HepG2 (cell line): ENCODE data around the gene IL21R. TPM values are rescaled to one million over a fixed set of nuclear protein-coding genes. Genes with fewer than 3 reads are reported as not detected.

ENCODE experiments used
- ATAC-seq: fragments of 200-7000 bp; cut with Tn5 transposase; 3 replicates; pipeline ENCODE4 v1.9.1; 2020; ENCODE audit warnings: mild to moderate bottlenecking, moderate library complexity
- BruUV-seq: library from RNA; stranded (reverse); fragments of 400-500 nt; replicated peaks from 2 replicates; lab custom pipeline; 2021; lab: Mats Ljungman, UMichigan
- CTCF ChIA-PET: fragments of 300-600 bp; formaldehyde crosslinking; extraction: SDS; loops from one replicate; lab custom pipeline; 2021; ENCODE audit warnings: low total read pairs, inconsistent platforms, low intra/inter-chr PET ratio; lab: Yijun Ruan, JAX
- POLR2A ChIA-PET: fragments of 350-600 bp; sonication (Branson Sonifier 250); formaldehyde crosslinking; loops from one replicate; lab custom pipeline; 2020; ENCODE audit warnings: antibody characterized with exemption, inconsistent platforms; lab: Yijun Ruan, JAX
- DNase-seq: peaks from one replicate; pipeline ENCODE4 v3.0.0-alpha.2; 2015; ENCODE audit warnings: low spot score
- FAIRE-seq: peaks from 3 replicates; lab custom pipeline; 2011; peaks lifted over from hg19 to GRCh38; lab: Jason Lieb, UNC
- H2AFZ ChIP-seq: one replicate; pipeline ENCODE4 v1.6.1; 2011; ENCODE audit warnings: low read length, inconsistent platforms
- H3K27ac ChIP-seq: fragments of 300-600 bp; 3 replicates; pipeline ENCODE4 v1.8.0; 2011; ENCODE audit warnings: mixed run types, mild to moderate bottlenecking, mixed read lengths, low read length, inconsistent platforms; ENCODE audit not compliant: insufficient read depth; ENCODE audit errors: extremely low read length
- H3K27me3 ChIP-seq, 2 experiments: fragments of 200-600 bp in 1 of 2; 2 replicates in 1 of 2; 3 replicates in 1 of 2; pipeline versions ENCODE4 v1.6.0 to v1.8.0; 2011; ENCODE audit warnings: low read length in 2 of 2, mild to moderate bottlenecking in 2 of 2, moderate library complexity in 2 of 2, inconsistent platforms in 1 of 2; ENCODE audit not compliant: insufficient read depth in 2 of 2, control insufficient read depth in 1 of 2
- H3K36me3 ChIP-seq, 2 experiments: fragments of 200-600 bp in 1 of 2; replicated peaks in 1 of 2; 2 replicates in 1 of 2; 3 replicates in 1 of 2; pipeline versions ENCODE4 v1.5.1 to v1.8.0; 2011; ENCODE audit warnings: low read length in 2 of 2, inconsistent platforms in 1 of 2; ENCODE audit not compliant: insufficient read depth in 2 of 2, control insufficient read depth in 1 of 2
- H3K4me1 ChIP-seq: 2 replicates; pipeline ENCODE4 v1.5.1; 2012; ENCODE audit warnings: low read length, inconsistent platforms; ENCODE audit not compliant: insufficient read depth
- H3K4me2 ChIP-seq: 2 replicates; pipeline ENCODE4 v1.6.0; 2011; ENCODE audit warnings: low read depth, low read length, inconsistent platforms
- H3K4me3 ChIP-seq, 3 experiments: fragments of 200-600 bp in 1 of 3; sonication (generic), shearing (Covaris generic) in 1 of 3; replicated peaks in 1 of 3; 2 replicates each; pipeline ENCODE4 v1.5.1; 2011 to 2016; ENCODE audit warnings: low read length in 3 of 3, inconsistent platforms in 2 of 3, low read depth in 2 of 3, mild to moderate bottlenecking in 2 of 3, control low read depth in 1 of 3, mixed read lengths in 1 of 3; ENCODE audit not compliant: insufficient read depth in 1 of 3
- H3K79me2 ChIP-seq: one replicate; pipeline ENCODE4 v1.6.1; 2011; ENCODE audit warnings: low read length, inconsistent platforms; ENCODE audit not compliant: insufficient read depth
- H3K9ac ChIP-seq: 2 replicates; pipeline ENCODE4 v1.6.0; 2011; ENCODE audit warnings: mild to moderate bottlenecking, low read depth, low read length, inconsistent platforms; ENCODE audit not compliant: insufficient read depth
- H3K9me3 ChIP-seq: 2 replicates; pipeline ENCODE4 v1.5.1; 2012; ENCODE audit warnings: mild to moderate bottlenecking, low read length
- H4K20me1 ChIP-seq: 2 replicates; pipeline ENCODE4 v1.6.0; 2011; ENCODE audit warnings: inconsistent platforms, mild to moderate bottlenecking, low read length, moderate library complexity; ENCODE audit not compliant: insufficient read depth
- ATF7-NPFF ChIP-seq: sonication (generic); formaldehyde crosslinking; IDR thresholded peaks from 2 replicates; pipeline ENCODE4 v1.8.1; 2023; ENCODE audit warnings: mild to moderate bottlenecking, low read depth, missing genetic modification reagents, moderate library complexity
- GLI4 ChIP-seq: sonication (generic); formaldehyde crosslinking; IDR thresholded peaks from 2 replicates; pipeline ENCODE4 v1.5.1; 2020; ENCODE audit warnings: missing genetic modification reagents, mild to moderate bottlenecking, moderate library complexity, borderline replicate concordance
- PHF20 ChIP-seq: sonication (generic); formaldehyde crosslinking; IDR thresholded peaks from 2 replicates; pipeline ENCODE4 v1.5.0; 2020; ENCODE audit warnings: mild to moderate bottlenecking, missing genetic modification reagents
- POLR2AphosphoS2 ChIP-seq: IDR thresholded peaks from 2 replicates; pipeline ENCODE4 v1.6.1; 2011; ENCODE audit warnings: low read depth, low read length, improper control_type of control experiment
- ZFAT ChIP-seq: sonication (generic); formaldehyde crosslinking; conservative IDR thresholded peaks from 2 replicates; pipeline ENCODE4 v1.8.1; 2023; ENCODE audit warnings: missing genetic modification reagents, inconsistent platforms
- ZFP41 ChIP-seq: sonication (generic); formaldehyde crosslinking; IDR thresholded peaks from 2 replicates; pipeline ENCODE4 v1.4.0; 2020; ENCODE audit warnings: mild to moderate bottlenecking, missing genetic modification reagents, borderline replicate concordance
- ZKSCAN8 ChIP-seq: IDR thresholded peaks from 2 replicates; pipeline ENCODE4 v1.6.1; 2016; ENCODE audit warnings: borderline replicate concordance, missing genetic modification reagents, missing compliant biosample characterization
- ZNF329 ChIP-seq: sonication (generic); formaldehyde crosslinking; IDR thresholded peaks from 2 replicates; pipeline ENCODE4 v1.9.0; 2021; ENCODE audit warnings: low read depth, mild to moderate bottlenecking, missing genetic modification reagents
- ZNF570 ChIP-seq: sonication (generic); formaldehyde crosslinking; IDR thresholded peaks from 2 replicates; pipeline ENCODE4 v1.4.0; 2020; ENCODE audit warnings: mild to moderate bottlenecking, missing genetic modification reagents, borderline replicate concordance
- ZNF639 ChIP-seq: conservative IDR thresholded peaks from 2 replicates; pipeline ENCODE4 v1.6.1; 2018; ENCODE audit warnings: missing genetic modification reagents
- WGBS: methylation state at CpG from one replicate; pipeline ENCODE4 v1.1.6; 2017; ENCODE audit warnings: low lambda C conversion rate; 5-methylcytosine and 5-hydroxymethylcytosine counted together
- in situ Hi-C: cut with HindIII; loops from 2 replicates; pipeline ENCODE4 v1.10.0; 2017; ENCODE audit warnings: low pct_unique_long_range_greater_than_20kb; ENCODE audit not compliant: extremely low pct_ligation_motif_present
- intact Hi-C: fragments of 100-400 bp; cut with micrococcal nuclease; formaldehyde crosslinking; loops from one replicate; pipeline ENCODE4 v1.10.0; 2022; ENCODE audit not compliant: unreplicated experiment
- polyA plus RNA-seq, 8 experiments: library from polyadenylated mRNA; depleted of rRNA in 3 of 8; stranded (reverse) in 7 of 8; unstranded in 1 of 8; fragments of >200 nt; fragmentation: Illumina TruSeq in 4 of 8; extraction: Trizol in 4 of 8; gene quantifications; 2 replicates each; pipeline versions ENCODE4 v1.2.1 to v1.2.3, GENCODE V29; 2011 to 2016; ENCODE audit warnings: low read depth in 4 of 8, missing spikeins in 1 of 8, mixed read lengths in 1 of 8; ENCODE audit not compliant: insufficient read depth in 1 of 8
- total RNA-seq, 5 experiments: library from RNA; depleted of rRNA; stranded (reverse); fragments of >200 nt; fragmentation: Illumina TruSeq; extraction: Trizol; gene quantifications; 2 replicates each; pipeline ENCODE4 v1.2.3, GENCODE V29; 2016; ENCODE audit warnings: low read depth in 1 of 5
- TF ChIP-seq, protein P1 (sequence below): sonication (generic); formaldehyde crosslinking; IDR thresholded peaks from 2 replicates; pipeline ENCODE4 v1.4.0; 2020; ENCODE audit warnings: mild to moderate bottlenecking, missing genetic modification reagents
- TF ChIP-seq, protein P2 (sequence below): sonication (generic); formaldehyde crosslinking; IDR thresholded peaks from 2 replicates; pipeline ENCODE4 v1.4.0; 2020; ENCODE audit warnings: missing genetic modification reagents, mild to moderate bottlenecking, borderline replicate concordance
- TF ChIP-seq, protein P3 (sequence below): sonication (generic); formaldehyde crosslinking; IDR thresholded peaks from 2 replicates; pipeline ENCODE4 v1.8.0; 2022; ENCODE audit warnings: missing genetic modification reagents, low read depth, mild to moderate bottlenecking, borderline replicate concordance

IL21R gene
- total and polyA plus RNA-seq, 2 of the 13 experiments (the other 11 are each of a cell fraction or from before 2014, with no cell fraction given): 0.49 to 0.64 TPM

- in situ Hi-C loops: no loop called here
Measured at GRCh38 chr16:27389272-27389961, 12.6 kb upstream of the IL21R start.

More at GRCh38 chr16:27389272-27389961, 12.6 kb upstream of the IL21R start:
- ChIA-PET POLR2A (no interaction called here), CTCF (no interaction called here)
- Histone ChIP-seq H3K4me3 (no peak overlapping the region), H4K20me1 (no peaks in the 10 kb centered on the region), H3K9me3 (no peaks in the 10 kb centered on the region), H3K79me2 (no peaks in the 10 kb centered on the region), H3K9ac (no peak overlapping the region), H3K27me3 (peaks cover 0 to 25% of the 10 kb centered on the region in 2 experiments; a peak in 2 of 5 replicates), H3K36me3 (no peaks in the 10 kb centered on the region), H2AFZ (no peak overlapping the region), H3K27ac (no peak overlapping the region), H3K4me1 (no peaks in the 10 kb centered on the region), H3K4me2 (no peak overlapping the region)
- ATAC-seq (no peak), FAIRE-seq (no peak), DNase-seq (no peak)
- TF ChIP-seq ZNF639 (CRISPR knock-in tag): no peak
- TF ChIP-seq POLR2AphosphoS2: no peak
- no peak for TF ChIP-seq ATF7-NPFF (CRISPR knock-in tag)
- TF ChIP-seq, protein P1, sequence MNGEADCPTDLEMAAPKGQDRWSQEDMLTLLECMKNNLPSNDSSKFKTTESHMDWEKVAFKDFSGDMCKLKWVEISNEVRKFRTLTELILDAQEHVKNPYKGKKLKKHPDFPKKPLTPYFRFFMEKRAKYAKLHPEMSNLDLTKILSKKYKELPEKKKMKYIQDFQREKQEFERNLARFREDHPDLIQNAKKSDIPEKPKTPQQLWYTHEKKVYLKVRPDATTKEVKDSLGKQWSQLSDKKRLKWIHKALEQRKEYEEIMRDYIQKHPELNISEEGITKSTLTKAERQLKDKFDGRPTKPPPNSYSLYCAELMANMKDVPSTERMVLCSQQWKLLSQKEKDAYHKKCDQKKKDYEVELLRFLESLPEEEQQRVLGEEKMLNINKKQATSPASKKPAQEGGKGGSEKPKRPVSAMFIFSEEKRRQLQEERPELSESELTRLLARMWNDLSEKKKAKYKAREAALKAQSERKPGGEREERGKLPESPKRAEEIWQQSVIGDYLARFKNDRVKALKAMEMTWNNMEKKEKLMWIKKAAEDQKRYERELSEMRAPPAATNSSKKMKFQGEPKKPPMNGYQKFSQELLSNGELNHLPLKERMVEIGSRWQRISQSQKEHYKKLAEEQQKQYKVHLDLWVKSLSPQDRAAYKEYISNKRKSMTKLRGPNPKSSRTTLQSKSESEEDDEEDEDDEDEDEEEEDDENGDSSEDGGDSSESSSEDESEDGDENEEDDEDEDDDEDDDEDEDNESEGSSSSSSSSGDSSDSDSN (CRISPR knock-in tag): no peak
- TF ChIP-seq, protein P2, sequence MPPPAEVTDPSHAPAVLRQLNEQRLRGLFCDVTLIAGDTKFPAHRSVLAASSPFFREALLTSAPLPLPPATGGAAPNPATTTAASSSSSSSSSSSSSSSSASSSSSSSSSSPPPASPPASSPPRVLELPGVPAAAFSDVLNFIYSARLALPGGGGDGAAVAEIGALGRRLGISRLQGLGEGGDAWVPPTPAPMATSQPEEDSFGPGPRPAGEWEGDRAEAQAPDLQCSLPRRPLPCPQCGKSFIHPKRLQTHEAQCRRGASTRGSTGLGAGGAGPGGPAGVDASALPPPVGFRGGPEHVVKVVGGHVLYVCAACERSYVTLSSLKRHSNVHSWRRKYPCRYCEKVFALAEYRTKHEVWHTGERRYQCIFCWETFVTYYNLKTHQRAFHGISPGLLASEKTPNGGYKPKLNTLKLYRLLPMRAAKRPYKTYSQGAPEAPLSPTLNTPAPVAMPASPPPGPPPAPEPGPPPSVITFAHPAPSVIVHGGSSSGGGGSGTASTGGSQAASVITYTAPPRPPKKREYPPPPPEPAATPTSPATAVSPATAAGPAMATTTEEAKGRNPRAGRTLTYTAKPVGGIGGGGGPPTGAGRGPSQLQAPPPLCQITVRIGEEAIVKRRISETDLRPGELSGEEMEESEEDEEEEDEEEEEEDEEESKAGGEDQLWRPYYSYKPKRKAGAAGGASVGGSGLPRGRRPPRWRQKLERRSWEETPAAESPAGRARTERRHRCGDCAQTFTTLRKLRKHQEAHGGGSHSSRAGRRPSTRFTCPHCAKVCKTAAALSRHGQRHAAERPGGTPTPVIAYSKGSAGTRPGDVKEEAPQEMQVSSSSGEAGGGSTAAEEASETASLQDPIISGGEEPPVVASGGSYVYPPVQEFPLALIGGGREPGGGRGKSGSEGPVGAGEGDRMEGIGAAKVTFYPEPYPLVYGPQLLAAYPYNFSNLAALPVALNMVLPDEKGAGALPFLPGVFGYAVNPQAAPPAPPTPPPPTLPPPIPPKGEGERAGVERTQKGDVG (CRISPR knock-in tag): no peak
- TF ChIP-seq PHF20 (CRISPR knock-in tag): no peak
- TF ChIP-seq ZFAT (CRISPR knock-in tag): no peak
- TF ChIP-seq ZKSCAN8 (CRISPR knock-in tag): no peak
- TF ChIP-seq, protein P3, sequence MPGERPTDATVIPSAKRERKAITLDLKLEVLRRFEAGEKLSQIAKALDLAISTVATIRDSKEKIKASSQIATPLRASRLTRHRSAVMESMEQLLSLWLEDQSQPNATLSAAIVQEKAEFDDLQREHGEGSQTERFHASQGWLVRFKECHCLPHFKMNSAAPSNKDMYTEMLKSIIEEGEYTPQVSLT (CRISPR knock-in tag): no peak
- no peak for TF ChIP-seq GLI4 (CRISPR knock-in tag)
- no peak for TF ChIP-seq ZFP41
- TF ChIP-seq ZNF329 (CRISPR knock-in tag): no peak
- no peak for TF ChIP-seq ZNF570 (CRISPR knock-in tag)
- no TSS peak for BruUV-seq
- intact Hi-C loops: no loop called here
- 27% methylated on average over 8 of the region's 8 CpGs for whole genome bisulfite sequencing
